ENCODE results near the gene ESYT2.
"Not testable (repeated sequence)": the region's sequence is repeated elsewhere in the genome, so short reads cannot be mapped to it uniquely, and the experiment has no call there.

Gene ESYT2

GRCh38 chr7:158716802-158717201 is 112.5 kb downstream of the ESYT2 start:
- no peak for DNase-seq (ENCODE audit: low read depth, low spot score)
- H3K4me3 ChIP-seq (ENCODE audit: low read length), result no peak overlapping the region

GRCh38 chr7:158710651-158711102 is 118.6 kb downstream of the ESYT2 start:
- H3K4me3 ChIP-seq (ENCODE audit: low read length), result no peak overlapping the region
- peak; percentile 41 for DNase-seq (ENCODE audit: low read depth, low spot score)

DNA sequence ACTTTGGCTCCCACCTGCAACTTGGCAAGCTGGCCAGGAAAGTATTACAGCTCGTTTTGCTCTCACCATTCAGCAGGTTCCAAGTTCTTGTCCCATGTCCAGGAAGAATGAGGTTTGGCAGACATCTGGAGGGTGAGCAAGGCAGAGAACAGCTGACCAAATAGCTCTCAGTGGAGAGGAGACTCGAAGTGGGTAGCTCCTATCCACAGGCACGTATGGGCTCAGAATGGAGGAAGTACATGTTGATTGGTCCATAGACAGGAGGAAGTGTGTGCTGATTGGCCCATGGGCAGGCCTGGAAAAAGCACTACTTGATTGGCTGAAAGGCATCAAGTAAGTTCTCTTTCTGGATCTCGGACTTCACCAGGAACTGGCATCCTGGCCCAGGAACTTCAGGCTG is 121.7 kb downstream of the ESYT2 start:
- H3K4me3 ChIP-seq (ENCODE audit: low read length), result no peak overlapping the region
- no peak for DNase-seq (ENCODE audit: low read depth, low spot score)

DNA sequence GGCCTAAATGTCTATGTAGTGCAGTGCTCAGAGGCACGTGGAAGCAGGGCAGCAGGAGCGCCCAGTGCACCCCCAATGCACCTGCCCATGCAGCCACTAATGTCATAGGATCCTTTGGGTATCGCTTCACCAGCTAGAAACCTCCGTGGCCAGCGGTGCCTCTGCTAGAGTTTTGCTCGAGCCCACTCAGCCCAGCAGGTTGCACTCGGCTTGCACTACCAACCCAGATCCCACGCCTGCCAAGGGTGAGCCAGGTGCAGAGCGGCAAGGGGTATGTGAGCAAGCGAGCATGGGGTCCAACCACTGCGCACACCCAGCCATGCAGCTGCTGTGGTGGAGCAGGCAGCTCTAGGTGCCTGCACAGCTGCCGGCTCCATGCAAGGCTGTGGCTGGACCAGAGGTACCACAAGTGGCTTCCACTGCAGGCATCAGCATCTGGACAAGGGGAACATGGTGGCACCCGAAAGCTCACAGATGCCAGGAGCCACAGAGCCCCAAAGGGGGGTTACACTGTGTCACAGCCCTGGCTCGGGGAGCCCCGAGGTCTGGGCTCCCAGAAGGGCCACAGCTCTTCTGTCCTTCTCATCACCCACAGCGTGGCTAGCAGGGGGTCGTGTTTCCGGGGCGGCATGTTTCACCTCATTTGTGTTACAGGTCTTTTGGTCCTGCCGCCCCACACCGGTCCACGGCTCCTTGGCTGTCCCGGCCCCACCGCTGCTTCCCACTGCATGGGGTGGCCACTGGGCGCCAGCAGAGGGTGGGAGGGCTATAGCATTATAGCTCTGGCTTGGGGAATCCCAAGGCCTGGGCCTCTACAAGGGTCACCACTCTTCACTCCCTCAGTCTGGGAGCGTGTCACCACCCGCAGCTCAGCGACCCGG is 122.4 kb downstream of the ESYT2 start:
- no peak for DNase-seq (ENCODE audit: low read depth, low spot score)
- no peak overlapping the region for H3K4me3 ChIP-seq (ENCODE audit: low read length)

GRCh38 chr7:158706273-158706704 is 123.0 kb downstream of the ESYT2 start:
- no peak for DNase-seq (ENCODE audit: low read depth, low spot score)
- no peak overlapping the region for H3K4me3 ChIP-seq (ENCODE audit: low read length)

DNA sequence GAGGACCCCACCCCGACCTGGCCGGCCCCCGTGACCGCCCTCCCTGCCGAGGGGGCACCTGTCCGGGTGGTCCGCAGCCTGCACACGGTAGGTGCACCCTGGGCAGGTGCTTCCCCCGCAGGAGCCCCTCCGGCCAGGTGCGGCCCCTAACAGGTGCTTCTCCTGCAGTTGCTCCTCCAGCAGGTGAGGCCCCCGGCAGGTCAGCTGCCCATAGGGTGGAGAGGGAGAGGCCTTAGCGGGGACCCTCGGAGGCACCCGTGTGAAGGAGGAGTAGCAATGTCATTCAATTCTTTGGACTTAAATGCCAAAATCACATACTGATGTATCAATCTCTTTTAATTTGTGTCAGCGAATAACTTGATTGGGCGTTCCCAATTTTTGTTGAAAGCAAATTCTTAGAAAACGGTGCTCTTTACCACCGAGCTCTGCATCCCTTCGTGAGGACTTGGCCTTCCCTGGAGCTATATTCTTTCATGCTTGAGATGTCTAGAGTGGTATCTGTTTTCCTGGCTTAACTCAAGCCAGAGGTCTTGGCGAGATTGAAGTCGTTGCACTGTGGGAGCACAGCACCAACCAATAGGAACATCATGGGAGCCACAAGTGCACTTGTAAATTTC is 124.0 kb downstream of the ESYT2 start:
- H3K4me3 ChIP-seq (ENCODE audit: low read length), result peak overlapping the region; percentile 98
- no peak for DNase-seq (ENCODE audit: low read depth, low spot score)

DNA sequence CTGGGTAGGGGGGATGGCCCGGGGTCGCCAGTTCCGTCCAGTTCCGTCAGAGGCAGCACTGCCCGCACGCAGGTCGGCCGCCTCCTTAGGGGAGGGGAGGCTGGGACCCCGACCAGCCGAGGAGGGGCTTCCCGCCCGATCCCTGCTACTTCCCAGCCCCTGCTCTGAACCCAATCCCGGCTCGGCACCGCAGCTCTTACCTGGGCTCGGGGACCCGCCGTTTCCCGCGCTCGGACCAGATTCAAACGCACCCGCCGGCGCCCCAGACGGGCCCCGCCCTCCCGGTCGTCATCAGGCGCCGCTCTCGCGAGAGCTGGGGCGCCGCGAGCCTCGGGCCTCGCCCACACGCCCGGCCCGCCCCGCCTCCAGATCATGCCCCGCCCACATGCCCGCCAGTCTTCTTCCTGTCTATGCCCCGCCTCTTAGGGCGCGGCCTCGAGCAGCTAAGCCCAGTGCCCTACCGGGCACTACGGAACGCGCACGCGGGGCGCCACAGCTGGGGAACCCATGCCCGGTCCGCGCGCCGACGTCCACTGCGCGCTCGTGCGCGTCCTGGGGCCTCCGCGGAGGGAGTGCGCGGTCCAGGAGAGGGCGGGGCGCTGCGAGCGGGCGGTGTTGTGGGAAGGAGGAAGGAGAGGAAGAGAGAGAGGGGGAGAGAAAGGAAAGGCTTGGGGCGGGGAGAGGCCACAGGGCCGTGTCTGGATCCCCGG is 124.6 kb downstream of the ESYT2 start, which contains the start of gene NCAPG2:
Gene NCAPG2, minus strand, starts transcription at position 281 of the 710 bp plus-strand sequence. CDS start 2,905 bp downstream, outside the sequence.
- H3K4me3 ChIP-seq (ENCODE audit: low read length), result peak within 1 kb of the TSS; percentile 98
- DNase-seq (ENCODE audit: low read depth, low spot score), result peak; percentile 93

DNA sequence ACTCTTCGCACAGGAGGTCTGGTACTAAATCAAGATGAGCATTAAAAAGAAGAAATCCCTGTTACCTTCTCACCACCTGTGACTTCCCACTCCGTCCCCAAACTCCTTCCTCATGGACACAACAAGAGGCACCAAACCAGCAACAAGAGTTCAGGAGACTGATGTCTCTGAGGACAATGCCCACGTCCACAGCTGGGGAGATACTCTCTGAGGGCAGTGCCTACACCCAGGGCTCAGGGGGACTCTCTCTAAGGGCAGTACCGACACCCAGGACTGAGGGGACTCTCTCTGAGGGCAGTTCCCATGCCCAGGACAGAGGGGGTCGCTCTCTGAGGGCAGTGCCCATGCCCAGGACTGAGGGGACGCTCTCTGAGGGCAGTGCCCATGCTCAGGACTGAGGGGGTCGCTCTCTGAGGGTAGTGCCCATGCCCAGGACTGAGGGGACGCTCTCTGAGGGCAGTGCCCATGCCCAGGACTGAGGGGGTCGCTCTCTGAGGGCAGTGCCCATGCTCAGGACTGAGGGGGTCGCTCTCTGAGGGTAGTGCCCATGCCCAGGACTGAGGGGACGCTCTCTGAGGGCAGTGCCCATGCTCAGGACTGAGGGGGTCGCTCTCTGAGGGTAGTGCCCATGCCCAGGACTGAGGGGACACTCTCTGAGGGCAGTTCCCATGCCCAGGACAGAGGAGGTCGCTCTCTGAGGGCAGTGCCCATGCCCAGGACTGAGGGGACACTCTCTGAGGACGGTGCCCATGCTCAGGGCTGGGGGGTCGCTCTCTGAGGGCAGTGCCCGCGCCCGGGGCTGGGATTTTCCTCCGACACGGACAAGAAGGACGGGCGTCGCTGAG is 125.4 kb downstream of the ESYT2 start:
- H3K4me3 ChIP-seq (ENCODE audit: low read length), result peak overlapping the region; percentile 98
- not testable (repeated sequence) for DNase-seq (ENCODE audit: low read depth, low spot score)

DNA sequence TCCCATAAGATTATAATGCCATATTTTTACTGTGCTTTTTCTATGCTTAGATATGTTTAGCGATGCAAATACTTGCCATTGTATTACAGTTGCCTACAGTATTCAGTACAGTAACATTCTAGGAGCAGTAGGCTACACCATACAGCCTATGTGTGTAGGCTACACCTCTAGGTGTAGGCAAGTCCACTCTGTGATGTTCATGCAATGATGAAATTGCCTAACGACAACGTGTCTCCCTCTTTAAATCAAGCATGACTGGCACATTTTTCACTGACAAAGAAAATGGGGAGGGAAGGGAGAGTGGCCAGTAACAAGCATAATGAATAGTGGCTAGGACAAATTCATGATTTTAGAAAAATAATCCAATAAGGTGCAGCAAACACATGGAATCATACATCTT is 126.4 kb downstream of the ESYT2 start:
- peak overlapping the region; percentile 98 for H3K4me3 ChIP-seq (ENCODE audit: low read length)
- DNase-seq (ENCODE audit: low read depth, low spot score), result no peak

GRCh38 chr7:158702196-158702595 is 127.1 kb downstream of the ESYT2 start:
- H3K4me3 ChIP-seq (ENCODE audit: low read length), result no peak overlapping the region
- no peak for DNase-seq (ENCODE audit: low read depth, low spot score)

DNA sequence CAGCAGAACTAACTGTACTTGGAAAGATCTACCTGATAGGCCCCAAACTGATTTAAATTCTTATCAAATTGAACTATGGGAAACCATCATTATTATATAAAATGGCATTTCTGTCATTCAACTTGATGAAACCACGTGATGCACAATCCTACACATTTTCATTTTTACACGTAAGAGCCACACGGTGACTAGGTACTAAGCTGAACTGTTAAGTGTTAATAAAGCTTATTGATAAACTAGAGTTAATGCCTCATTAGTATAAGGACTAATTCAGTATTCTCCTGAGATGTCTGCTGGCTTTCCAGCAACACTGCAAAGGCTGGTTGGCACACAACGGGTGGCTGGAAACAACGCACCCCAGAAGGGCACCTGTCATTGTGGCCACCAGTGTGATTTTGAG is 129.3 kb downstream of the ESYT2 start:
- DNase-seq (ENCODE audit: low read depth, low spot score), result no peak
- no peak overlapping the region for H3K4me3 ChIP-seq (ENCODE audit: low read length)

GRCh38 chr7:158699341-158699740 is 130.0 kb downstream of the ESYT2 start:
- DNase-seq (ENCODE audit: low read depth, low spot score), result no peak
- no peak overlapping the region for H3K4me3 ChIP-seq (ENCODE audit: low read length)

DNA sequence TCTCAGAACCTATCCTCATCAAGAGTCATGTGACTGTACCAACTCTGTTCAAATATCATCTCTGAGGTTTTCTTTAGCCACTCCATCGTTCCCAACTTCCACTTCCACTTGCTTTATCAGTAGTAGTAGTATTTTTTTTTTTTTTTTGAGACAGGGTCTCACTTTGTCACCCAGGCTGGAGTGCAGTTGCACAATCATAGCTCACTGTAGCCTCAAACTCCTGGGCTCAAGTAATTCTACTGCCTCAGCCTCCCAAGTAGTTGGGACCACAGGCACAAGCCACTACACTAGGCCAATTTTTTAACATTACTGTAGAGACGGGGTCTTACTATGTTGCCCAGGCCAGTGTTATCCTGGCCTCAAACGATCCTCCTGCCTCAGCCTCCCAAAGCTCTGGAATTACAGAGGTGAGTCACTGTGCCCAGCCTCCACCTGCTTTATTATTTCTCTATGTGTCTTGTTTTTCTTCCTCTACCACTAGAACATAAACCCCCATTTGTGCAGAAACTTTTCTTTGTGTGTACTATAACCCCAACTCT is 130.6 kb downstream of the ESYT2 start:
- H3K4me3 ChIP-seq (ENCODE audit: low read length), result no peak overlapping the region
- no peak for DNase-seq (ENCODE audit: low read depth, low spot score)

- not testable (repeated sequence) for H3K4me3 ChIP-seq (ENCODE audit: low read length); DNase-seq (ENCODE audit: low read depth, low spot score)
Observed at GRCh38 chr7:158697597-158697996, 131.7 kb downstream of the ESYT2 start.

DNA sequence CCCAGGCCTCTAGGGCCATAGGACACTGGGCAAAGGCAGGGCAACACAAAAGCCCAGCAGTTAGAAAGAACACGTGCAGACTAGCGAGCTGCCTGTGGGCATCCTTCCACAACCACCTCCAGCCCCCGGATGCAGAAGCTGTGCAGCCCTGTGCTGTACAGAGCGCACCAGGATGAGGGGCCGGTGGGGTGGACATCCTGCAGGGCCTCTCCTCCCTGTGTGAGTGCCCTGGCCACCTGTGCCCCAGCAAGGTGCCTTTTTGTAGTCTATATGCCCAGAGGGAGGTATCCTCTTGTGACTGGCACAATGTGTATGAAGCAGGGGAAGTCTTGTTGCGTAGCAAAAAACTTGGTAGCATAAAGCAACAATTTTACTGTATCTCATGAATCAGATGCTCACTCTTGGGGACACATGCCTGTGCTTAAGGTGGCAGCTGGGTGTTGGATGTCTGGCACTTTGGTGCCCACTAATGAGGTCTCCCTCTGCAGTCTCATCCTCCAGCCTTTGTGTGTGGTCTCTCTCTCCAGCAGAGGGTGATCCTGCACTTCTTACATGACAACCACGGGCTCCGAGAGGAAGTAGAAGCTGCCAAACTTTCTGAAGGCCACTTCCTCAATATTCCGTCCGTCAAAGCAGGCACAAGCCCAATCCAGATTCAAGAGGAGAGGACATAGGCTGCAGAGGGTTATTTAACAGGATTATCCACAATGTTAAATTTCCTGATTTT is 133.4 kb downstream of the ESYT2 start:
- no peak overlapping the region for H3K4me3 ChIP-seq (ENCODE audit: low read length)
- DNase-seq (ENCODE audit: low read depth, low spot score), result peak; percentile 29

DNA sequence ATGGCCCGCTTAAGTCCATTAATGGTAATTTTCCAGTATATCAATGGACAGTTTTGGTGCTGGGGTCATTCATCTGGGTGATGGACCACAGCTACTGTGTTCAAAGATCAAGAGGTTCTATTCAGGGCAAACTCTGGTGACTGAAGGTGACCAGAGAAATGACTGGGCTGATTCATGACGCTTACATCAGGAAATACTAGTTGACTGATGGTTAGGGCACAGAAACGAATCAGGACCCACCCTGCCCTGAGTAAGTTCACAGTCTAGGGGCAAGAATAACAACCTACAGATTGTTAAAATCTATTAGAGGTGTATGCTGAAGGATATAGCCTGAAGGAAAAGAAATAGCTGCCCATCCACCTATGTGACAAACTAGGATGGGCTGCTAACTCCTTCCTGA is 134.3 kb downstream of the ESYT2 start:
- H3K4me3 ChIP-seq (ENCODE audit: low read length), result no peak overlapping the region
- DNase-seq (ENCODE audit: low read depth, low spot score), result no peak

DNA sequence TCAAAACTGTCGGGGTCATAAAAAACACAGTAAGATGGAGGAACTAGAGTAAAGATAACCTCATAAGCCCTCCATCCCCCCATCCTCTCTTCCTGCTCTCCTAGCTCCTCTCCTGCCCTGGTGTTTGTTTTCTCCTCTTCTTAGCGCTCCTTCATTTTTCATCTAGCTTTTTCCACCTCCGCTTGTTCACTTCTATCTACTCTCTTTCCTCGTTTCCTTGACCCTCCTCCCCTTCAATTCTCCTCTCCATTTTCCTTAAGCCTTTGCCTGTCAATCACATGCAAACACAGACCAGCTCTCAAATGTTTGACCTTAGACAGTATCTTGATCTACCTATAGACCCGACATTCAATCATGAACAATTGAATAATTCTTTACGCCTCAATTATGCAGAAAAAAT is 134.7 kb downstream of the ESYT2 start:
- H3K4me3 ChIP-seq (ENCODE audit: low read length), result no peak overlapping the region
- no peak for DNase-seq (ENCODE audit: low read depth, low spot score)

GRCh38 chr7:158689488-158689887 is 139.8 kb downstream of the ESYT2 start:
- no peak for DNase-seq (ENCODE audit: low read depth, low spot score)
- H3K4me3 ChIP-seq (ENCODE audit: low read length), result no peak overlapping the region

Data from Jurkat, Clone E6-1 (cell line).